Nasal cavity respiratory epithelium epithelial cell of viscerocranial mucosa (primary cell): ENCODE data around the gene ATP1B4. TPM values are rescaled to one million over a fixed set of nuclear protein-coding genes. Genes with fewer than 3 reads are reported as not detected.

Source experiments
- total RNA-seq: library from RNA; depleted of rRNA; stranded (reverse); fragments of >200 nt; gene quantifications from 2 replicates; pipeline ENCODE4 v1.2.3, GENCODE V29; 2014

The ATP1B4 gene
- not detected in 2 replicates for total RNA-seq

GRCh38 chrX:120361764-120362305, at the start of gene ATP1B4:
Gene ATP1B4 (plus strand): TSS chrX:120362089. CDS start chrX:120362169, 80 bp downstream.

Other genes with a start within 250 kb of the ATP1B4 start
- not detected in 2 replicates for gene RHOXF1, start 246.2 kb upstream of the ATP1B4 start, total RNA-seq
- not detected in 2 replicates for gene RHOXF2, start 203.5 kb upstream of the ATP1B4 start, total RNA-seq
- 15.0 and 23.6 TPM in 2 replicates for gene ZBTB33, start 111.3 kb upstream of the ATP1B4 start, total RNA-seq
- 0.43 TPM in 1 of 2 replicates, not detected in the other for gene TMEM255A, start 50.6 kb upstream of the ATP1B4 start, total RNA-seq
- 152 and 340 TPM in 2 replicates for gene LAMP2, start 107.2 kb downstream of the ATP1B4 start, total RNA-seq
- 20.8 and 31.4 TPM in 2 replicates for gene CUL4B, start 198.9 kb downstream of the ATP1B4 start, total RNA-seq
- gene MCTS1, start 242.0 kb downstream of the ATP1B4 start, total RNA-seq: 22.5 and 33.8 TPM in 2 replicates